ENCODE data around the gene CD70.

- TF ChIP-seq CTCF (IDR thresholded peaks at IDR 0.05 in 4 of 5, conservative IDR thresholded peaks at IDR 0.05 in 1 of 5) (no peak), POLR2A (IDR thresholded peaks at IDR 0.05) (no peak)
Measured at GRCh38 chr19:6579450-6580178, 11.3 kb downstream of the CD70 start.

All from gastrocnemius medialis (tissue), 4 donors.